HG03354 (cell line): ENCODE data around the gene KRT83.
A peak's percentile ranks its signal among the peaks of the same experiment; 100 is the strongest.
"Not testable (repeated sequence)": the region's sequence is repeated elsewhere in the genome, so short reads cannot be mapped to it uniquely, and the experiment has no call there.

Experiments
- ATAC-seq: cut with Tn5 transposase; IDR thresholded peaks from one replicate; pipeline ENCODE4 v1.9.1; 2021; ENCODE audit warnings: mild to moderate bottlenecking; ENCODE audit not compliant: unreplicated experiment, poor library complexity, severe bottlenecking

The KRT83 gene

GRCh38 chr12:52335598-52336262 is 14.5 kb upstream of the KRT83 start:
- ATAC-seq: no peak

- ATAC-seq: no peak
Measured at GRCh38 chr12:52334185-52334584, 13.0 kb upstream of the KRT83 start.

- ATAC-seq: no peak
Measured at GRCh38 chr12:52333321-52333720, 12.1 kb upstream of the KRT83 start.

GRCh38 chr12:52332381-52332780 is 11.2 kb upstream of the KRT83 start:
- ATAC-seq: no peak

GRCh38 chr12:52331833-52332232 is 10.6 kb upstream of the KRT83 start:
- ATAC-seq: no peak

GRCh38 chr12:52331039-52331438 is 9.8 kb upstream of the KRT83 start:
- no peak for ATAC-seq

- no peak for ATAC-seq
Measured at GRCh38 chr12:52327830-52328500, 6.8 kb upstream of the KRT83 start.

- ATAC-seq: peak; percentile 91
Measured at GRCh38 chr12:52327052-52327829, 6.0 kb upstream of the KRT83 start.

GRCh38 chr12:52324153-52324444 is 2.9 kb upstream of the KRT83 start:
- no peak for ATAC-seq

GRCh38 chr12:52323416-52324152 is 2.4 kb upstream of the KRT83 start:
- no peak for ATAC-seq

GRCh38 chr12:52323001-52323400 is 1.8 kb upstream of the KRT83 start:
- ATAC-seq: no peak

- ATAC-seq: no peak
Measured at GRCh38 chr12:52322069-52322468, 871 bp upstream of the KRT83 start.

- no peak for ATAC-seq
Measured at GRCh38 chr12:52321418-52321817, 220 bp upstream of the KRT83 start.

GRCh38 chr12:52319097-52319496 is 2.1 kb downstream of the KRT83 start:
- ATAC-seq: no peak

GRCh38 chr12:52318241-52318990 is 2.8 kb downstream of the KRT83 start:
- ATAC-seq: no peak

GRCh38 chr12:52317468-52318052 is 3.6 kb downstream of the KRT83 start:
- no peak for ATAC-seq

- no peak for ATAC-seq
Measured at GRCh38 chr12:52316701-52317100, 4.5 kb downstream of the KRT83 start.

GRCh38 chr12:52316290-52316689 is 4.9 kb downstream of the KRT83 start:
- no peak for ATAC-seq

- not testable (repeated sequence) for ATAC-seq
Measured at GRCh38 chr12:52315721-52316120, 5.5 kb downstream of the KRT83 start.
